H1 (cell line): Measurements from ENCODE around the gene GAS6. TPM values are rescaled to one million over a fixed set of nuclear protein-coding genes. Genes with fewer than 3 reads are reported as not detected.

Source experiments
- CTCF ChIA-PET: fragments of 300-600 bp; sonication (Branson Sonifier 250); formaldehyde crosslinking; loops from one replicate; lab custom pipeline; 2021; ENCODE audit not compliant: partially characterized antibody; lab: Charles Lee
- POLR2A ChIA-PET: fragments of 300-600 bp; sonication (Branson Sonifier 250); formaldehyde crosslinking; loops from one replicate; lab custom pipeline; 2021; ENCODE audit warnings: inconsistent platforms; ENCODE audit not compliant: partially characterized antibody; lab: Charles Lee
- DNase-seq, 2 experiments: peaks; one replicate each; pipeline versions ENCODE4 v3.0.0 to v3.0.0-alpha.2; 2010 to 2022; ENCODE audit warnings: low spot score in 2 of 2, low read depth in 1 of 2, mixed read lengths in 1 of 2
- FAIRE-seq: peaks from 2 replicates; lab custom pipeline; 2011; peaks lifted over from hg19 to GRCh38; lab: Jason Lieb, UNC
- H2AFZ ChIP-seq: 2 replicates; pipeline ENCODE4 v1.8.1; 2012; ENCODE audit warnings: low read length, inconsistent platforms
- H2AK5ac ChIP-seq: 2 replicates; pipeline ENCODE4 v1.6.1; 2013; ENCODE audit warnings: low read depth, low read length
- H2BK120ac ChIP-seq: replicated peaks from 2 replicates; pipeline ENCODE3; 2013; ENCODE audit warnings: low read depth, low read length, inconsistent platforms
- H2BK12ac ChIP-seq: 2 replicates; pipeline ENCODE4 v1.6.1; 2013; ENCODE audit warnings: low read depth, low read length
- H2BK15ac ChIP-seq: 2 replicates; pipeline ENCODE4 v1.6.1; 2013; ENCODE audit warnings: low read length
- H2BK20ac ChIP-seq: 2 replicates; pipeline ENCODE4 v1.6.1; 2013; ENCODE audit warnings: low read length
- H2BK5ac ChIP-seq: 2 replicates; pipeline ENCODE4 v1.6.1; 2013; ENCODE audit warnings: low read depth, low read length
- H3K14ac ChIP-seq: 2 replicates; pipeline ENCODE4 v1.6.1; 2013; ENCODE audit warnings: inconsistent platforms; ENCODE audit not compliant: insufficient read length
- H3K18ac ChIP-seq: 2 replicates; pipeline ENCODE4 v1.6.1; 2013; ENCODE audit warnings: low read length; ENCODE audit errors: extremely low read depth
- H3K23ac ChIP-seq: 2 replicates; pipeline ENCODE4 v1.6.1; 2013; ENCODE audit warnings: inconsistent platforms; ENCODE audit not compliant: insufficient read length
- H3K23me2 ChIP-seq: 2 replicates; pipeline ENCODE4 v1.6.1; 2013; ENCODE audit warnings: low read depth, low read length
- H3K27ac ChIP-seq: 2 replicates; pipeline ENCODE4 v1.6.1; 2011; ENCODE audit warnings: low read depth, low read length, inconsistent platforms
- H3K27me3 ChIP-seq, 4 experiments: replicated peaks in 1 of 4; 1 replicate in 1 of 4; 2 replicates in 3 of 4; pipeline versions ENCODE4 v1.6.1 to v1.8.1; 2011 to 2013; ENCODE audit warnings: low read length in 3 of 4, mild to moderate bottlenecking in 3 of 4, inconsistent platforms in 2 of 4, mixed read lengths in 2 of 4, moderate library complexity in 1 of 4; ENCODE audit not compliant: control insufficient read depth in 3 of 4, insufficient read depth in 3 of 4; ENCODE audit errors: extremely low read depth in 1 of 4
- H3K36me3 ChIP-seq, 4 experiments: 2 replicates each; pipeline versions ENCODE4 v1.6.1 to v1.8.1; 2011 to 2013; ENCODE audit warnings: mild to moderate bottlenecking in 4 of 4, low read length in 3 of 4, moderate library complexity in 2 of 4, control low read depth in 1 of 4, inconsistent platforms in 1 of 4; ENCODE audit not compliant: insufficient read depth in 4 of 4, control insufficient read depth in 2 of 4
- H3K4ac ChIP-seq: replicated peaks from 2 replicates; pipeline ENCODE3; 2013; ENCODE audit warnings: low read length, low read depth, mixed read lengths, inconsistent platforms; ENCODE audit not compliant: insufficient read length
- H3K4me1 ChIP-seq, 4 experiments: replicated peaks in 1 of 4; 1 replicate in 1 of 4; 2 replicates in 3 of 4; pipeline versions ENCODE4 v1.6.1 to v1.8.1; 2011 to 2013; ENCODE audit warnings: low read length in 3 of 4, inconsistent platforms in 2 of 4, mixed read lengths in 1 of 4; ENCODE audit not compliant: insufficient read depth in 4 of 4, control insufficient read depth in 3 of 4
- H3K4me2 ChIP-seq, 2 experiments: 2 replicates each; pipeline versions ENCODE4 v1.6.1 to v1.8.1; 2011 to 2013; ENCODE audit warnings: low read depth in 2 of 2, low read length in 2 of 2, control low read depth in 1 of 2, inconsistent platforms in 1 of 2, mild to moderate bottlenecking in 1 of 2; ENCODE audit not compliant: insufficient read depth in 1 of 2
- H3K4me3 ChIP-seq, 4 experiments: fragments of 200-600, 300-600 bp in 1 of 4; sonication (generic), shearing (Covaris generic), sonication (Bioruptor Twin) in 1 of 4; 2 replicates each; pipeline versions ENCODE4 v1.5.1 to v1.8.1; 2011 to 2016; ENCODE audit warnings: low read length in 4 of 4, low read depth in 3 of 4, control low read depth in 2 of 4, inconsistent platforms in 2 of 4, mild to moderate bottlenecking in 2 of 4, mixed read lengths in 1 of 4, moderate library complexity in 1 of 4; ENCODE audit not compliant: insufficient read depth in 2 of 4; ENCODE audit errors: extremely low read depth in 1 of 4
- H3K56ac ChIP-seq: replicated peaks from 2 replicates; pipeline ENCODE3; 2013; ENCODE audit warnings: low read depth, mild to moderate bottlenecking, mixed read lengths, low read length, inconsistent platforms; ENCODE audit not compliant: insufficient read length
- H3K79me1 ChIP-seq: 2 replicates; pipeline ENCODE4 v1.6.1; 2013; ENCODE audit warnings: low read depth, low read length, control low read depth
- H3K79me2 ChIP-seq, 2 experiments: 2 replicates each; pipeline versions ENCODE4 v1.6.1 to v1.8.1; 2012 to 2013; ENCODE audit warnings: low read length in 2 of 2, mild to moderate bottlenecking in 2 of 2, inconsistent platforms in 1 of 2; ENCODE audit not compliant: insufficient read depth in 2 of 2, control insufficient read depth in 1 of 2
- H3K9ac ChIP-seq, 4 experiments: replicated peaks in 1 of 4; 1 replicate in 1 of 4; 2 replicates in 3 of 4; pipeline versions ENCODE4 v1.6.1 to v1.8.1; 2011 to 2013; ENCODE audit warnings: low read depth in 3 of 4, low read length in 3 of 4, control low read depth in 2 of 4, mild to moderate bottlenecking in 2 of 4, moderate library complexity in 2 of 4, inconsistent platforms in 1 of 4; ENCODE audit errors: extremely low read depth in 1 of 4
- H3K9me3 ChIP-seq, 2 experiments: 2 replicates each; pipeline versions ENCODE4 v1.6.1 to v1.8.1; 2012 to 2013; ENCODE audit warnings: mild to moderate bottlenecking in 2 of 2, moderate library complexity in 2 of 2, control low read depth in 1 of 2, inconsistent platforms in 1 of 2, low read depth in 1 of 2, low read length in 1 of 2, mixed read lengths in 1 of 2; ENCODE audit not compliant: insufficient read depth in 2 of 2
- H4K20me1 ChIP-seq, 2 experiments: replicated peaks in 1 of 2; 2 replicates each; pipeline versions ENCODE3 to v1.8.1; 2011 to 2013; ENCODE audit warnings: inconsistent platforms in 2 of 2, low read length in 2 of 2, mild to moderate bottlenecking in 1 of 2; ENCODE audit not compliant: insufficient read depth in 2 of 2, control insufficient read depth in 1 of 2
- H4K5ac ChIP-seq: 2 replicates; pipeline ENCODE4 v1.6.1; 2013; ENCODE audit warnings: low read length, low read depth, mixed read lengths, inconsistent platforms; ENCODE audit not compliant: insufficient read length
- H4K8ac ChIP-seq: 2 replicates; pipeline ENCODE4 v1.8.0; 2013; ENCODE audit warnings: mild to moderate bottlenecking, moderate library complexity, low read length, inconsistent platforms; ENCODE audit not compliant: insufficient read depth; ENCODE audit errors: extremely low read depth
- H4K91ac ChIP-seq: replicated peaks from 2 replicates; pipeline ENCODE3; 2013; ENCODE audit warnings: low read length, mixed read lengths, inconsistent platforms; ENCODE audit not compliant: insufficient read length
- ATF3 ChIP-seq: IDR thresholded peaks from 2 replicates; pipeline ENCODE4 v1.6.1; 2011; ENCODE audit warnings: low read depth, mild to moderate bottlenecking, low read length; ENCODE audit not compliant: insufficient read depth
- EGR1 ChIP-seq: IDR thresholded peaks from 2 replicates; pipeline ENCODE4 v1.6.1; 2011; ENCODE audit warnings: low read depth, low read length, borderline replicate concordance
- EP300 ChIP-seq, 2 experiments: IDR thresholded peaks; 1 replicate in 1 of 2; 2 replicates in 1 of 2; pipeline ENCODE4 v1.6.1; 2011 to 2012; ENCODE audit warnings: low read depth in 2 of 2, low read length in 2 of 2, mild to moderate bottlenecking in 2 of 2, borderline replicate concordance in 1 of 2, inconsistent platforms in 1 of 2, moderate library complexity in 1 of 2
- GABPA ChIP-seq: IDR thresholded peaks from 2 replicates; pipeline ENCODE4 v1.6.1; 2011; ENCODE audit warnings: mild to moderate bottlenecking, low read length, moderate library complexity, borderline replicate concordance; ENCODE audit not compliant: insufficient read depth
- KDM5A ChIP-seq: fragments of 200-600 bp; IDR thresholded peaks from 2 replicates; pipeline ENCODE4 v1.7.1; 2012; ENCODE audit warnings: mild to moderate bottlenecking, low read length, inconsistent platforms, mixed read lengths
- NRF1 ChIP-seq: IDR thresholded peaks from 2 replicates; pipeline ENCODE4 v1.6.1; 2011; ENCODE audit warnings: mild to moderate bottlenecking, low read depth, low read length, improper control_type of control experiment
- PHF8 ChIP-seq: fragments of 200-600 bp; sonication (generic); conservative IDR thresholded peaks from 2 replicates; pipeline ENCODE4 v1.7.1; 2012; ENCODE audit warnings: low read depth, mild to moderate bottlenecking, inconsistent platforms, low read length, moderate library complexity
- POLR2A ChIP-seq, 2 experiments: IDR thresholded peaks; 1 replicate in 1 of 2; 2 replicates in 1 of 2; pipeline ENCODE4 v1.6.1; 2011; ENCODE audit warnings: low read depth in 2 of 2, low read length in 2 of 2, mild to moderate bottlenecking in 2 of 2; ENCODE audit errors: control extremely low read depth in 1 of 2
- RAD21 ChIP-seq, 2 experiments: IDR thresholded peaks in 1 of 2; conservative IDR thresholded peaks in 1 of 2; 2 replicates each; pipeline ENCODE4 v1.6.1; 2011; ENCODE audit warnings: low read depth in 2 of 2, low read length in 2 of 2, improper control_type of control experiment in 1 of 2, inconsistent platforms in 1 of 2, mild to moderate bottlenecking in 1 of 2, moderate library complexity in 1 of 2
- RXRA ChIP-seq: IDR thresholded peaks from 2 replicates; pipeline ENCODE4 v1.6.1; 2011; ENCODE audit warnings: low read depth, mild to moderate bottlenecking, low read length, moderate library complexity; ENCODE audit not compliant: insufficient read depth
- WGBS, 2 experiments: shearing (Covaris generic) in 1 of 2; methylation state at CpG; one replicate each; pipeline versions ENCODE4 v1.1.6 to v1.1.7; 2013 to 2015; ENCODE audit warnings: low lambda C conversion rate in 2 of 2, mixed read lengths in 2 of 2, inconsistent platforms in 1 of 2, low coverage in 1 of 2, missing lambda C conversion rate in 1 of 2; ENCODE audit not compliant: insufficient replicate concordance in 2 of 2, insufficient coverage in 1 of 2, insufficient read length in 1 of 2; ENCODE audit errors: extremely low coverage in 1 of 2, missing lambda C conversion rate in 1 of 2; 5-methylcytosine and 5-hydroxymethylcytosine counted together
- polyA plus RNA-seq, 7 experiments: library from polyadenylated mRNA; depleted of rRNA in 3 of 7; stranded (reverse) in 5 of 7; unstranded in 2 of 7; fragments of >200 nt in 5 of 7; fragments of 200-250 nt in 2 of 7; gene quantifications; 1 replicate in 5 of 7; 2 replicates in 1 of 7; 4 replicates in 1 of 7; pipeline versions ENCODE4 v1.2.1 to v1.2.3, GENCODE V29; 2011 to 2013; ENCODE audit warnings: missing spikeins in 2 of 7, mixed read lengths in 2 of 7
- total RNA-seq: library from RNA; stranded (reverse); fragmentation: NEBNext Ultra II Directional; extraction: Animal tissue kit (Norgen Biotek cat#: 25700); gene quantifications from 2 replicates; pipeline ENCODE4 v1.2.1, GENCODE V29; 2021

The GAS6 gene
- total and polyA plus RNA-seq, 2 of the 8 experiments (the other 6 are each of a cell fraction or from before 2014, with no cell fraction given), result 18.6 to 31.0 TPM

- H2BK12ac ChIP-seq, result peak overlapping the region; percentile 87; the same call in 1 of the 2 replicates
- 90% methylated on average over 36 of the region's 38 CpGs; no CpG with 5 or more reads in 1 of the 2 experiments for WGBS, 2 experiments
These were observed 29.2 kb downstream of the GAS6 start for GRCh38 chr13:113834496-113835200.

More at GRCh38 chr13:113834496-113835200, 29.2 kb downstream of the GAS6 start:
- peak overlapping the region; percentile 65 for H4K91ac ChIP-seq
- H3K36me3 ChIP-seq, result peaks cover 0 to 12% (median 1%) of the 10 kb centered on the region in 4 experiments; a peak in 4 of 8 replicates
- H2BK5ac ChIP-seq, result peak overlapping the region; percentile 81; the same call in 1 of the 2 replicates
- H3K4ac ChIP-seq, result no peak overlapping the region
- no peak overlapping the region for H3K23ac ChIP-seq
- no peak overlapping the region for H3K9ac ChIP-seq
- no peak overlapping the region for H2BK15ac ChIP-seq
- H3K14ac ChIP-seq, result no peak overlapping the region
- POLR2A ChIA-PET, result no interaction called here
- H3K23me2 ChIP-seq, result no peaks in the 10 kb centered on the region
- H3K4me3 ChIP-seq, result no peak overlapping the region
- peaks cover 0 to 1% of the 10 kb centered on the region in 2 experiments for H4K20me1 ChIP-seq
- CTCF ChIA-PET, result no interaction called here
- H2BK120ac ChIP-seq, result no peak overlapping the region
- DNase-seq (no peak), FAIRE-seq (no peak)
- H3K4me2 ChIP-seq, result no peak overlapping the region
- H2BK20ac ChIP-seq, result no peak overlapping the region
- H4K8ac ChIP-seq, result no peak overlapping the region
- no peak overlapping the region for H3K18ac ChIP-seq
- H3K27me3 ChIP-seq, result no peaks in the 10 kb centered on the region
- no peaks in the 10 kb centered on the region for H3K9me3 ChIP-seq
- H4K5ac ChIP-seq, result no peak overlapping the region
- no peak overlapping the region for H2AFZ ChIP-seq
- H3K79me1 ChIP-seq, result no peaks in the 10 kb centered on the region
- H3K27ac ChIP-seq, result no peak overlapping the region
- TF ChIP-seq RAD21 (IDR thresholded peaks at IDR 0.05 in 1 of 2, conservative IDR thresholded peaks at IDR 0.05 in 1 of 2; ENCODE audit: low read depth in 2 of 2, low read length in 2 of 2) (no peak), ATF3 (no peak), RXRA (no peak), GABPA (no peak), KDM5A (no peak), EGR1 (no peak), NRF1 (no peak), EP300 (IDR thresholded peaks at IDR 0.05; ENCODE audit: borderline replicate concordance in 1 of 2, low read depth in 2 of 2, low read length in 2 of 2) (no peak), PHF8 (no peak), POLR2A (IDR thresholded peaks at IDR 0.05; ENCODE audit: control extremely low read depth in 1 of 2, low read depth in 2 of 2, low read length in 2 of 2) (no peak)
- no peak overlapping the region for H2AK5ac ChIP-seq
- no peak overlapping the region for H3K56ac ChIP-seq
- H3K79me2 ChIP-seq, result no peaks in the 10 kb centered on the region
- peaks cover 0 to 20% (median 7%) of the 10 kb centered on the region in 4 experiments; a peak in 5 of 7 replicates for H3K4me1 ChIP-seq
